Body of pancreas (tissue), 4 donors: ENCODE data around the gene LPAR3. TPM values are rescaled to one million over a fixed set of nuclear protein-coding genes. Genes with fewer than 3 reads are reported as not detected.

ENCODE experiments used
- ATAC-seq: fragments of 150-250 bp; one replicate; pipeline ENCODE4 v1.9.1; 2016
- DNase-seq, 4 donors: peaks; one replicate each; pipeline ENCODE4 v3.0.0-alpha.2; 2019
- H3K27ac ChIP-seq, 4 donors: fragments of 200-600 bp; sonication (generic); 1 replicate in 3 of 4; 2 replicates in 1 of 4; pipeline versions ENCODE4 v1.5.1 to v1.6.1; 2016 to 2019; ENCODE audit warnings: mild to moderate bottlenecking in 1 of 4, mixed read lengths in 1 of 4, moderate library complexity in 1 of 4
- H3K27me3 ChIP-seq, 2 donors: fragments of 200-600 bp; sonication (generic); one replicate each; pipeline ENCODE4 v1.6.0; 2016; ENCODE audit warnings: mild to moderate bottlenecking in 1 of 2
- H3K36me3 ChIP-seq, 2 donors: fragments of 200-600 bp; sonication (generic); replicated peaks in 1 of 2; 2 replicates each; pipeline ENCODE4 v1.5.1; 2016; ENCODE audit warnings: low read depth in 2 of 2; ENCODE audit not compliant: insufficient read depth in 1 of 2
- H3K4me1 ChIP-seq: fragments of 200-600 bp; sonication (generic); one replicate; pipeline ENCODE4 v1.6.0; 2016
- H3K4me3 ChIP-seq, 2 donors: fragments of 200-600 bp; sonication (generic); 1 replicate in 1 of 2; 2 replicates in 1 of 2; pipeline ENCODE4 v1.5.1; 2016 to 2019
- H3K9me3 ChIP-seq, 3 donors: fragments of 200-600 bp; sonication (generic); 1 replicate in 2 of 3; 2 replicates in 1 of 3; pipeline ENCODE4 v1.5.1; 2016
- CTCF ChIP-seq, 7 experiments: fragments of 450-650 bp in 4 of 7; fragments of 200-600 bp in 3 of 7; sonication (generic) in 3 of 7; IDR thresholded peaks; one replicate each; pipeline ENCODE4 v1.5.1; 2016 to 2019; ENCODE audit warnings: antibody characterized with exemption in 7 of 7
- POLR2A ChIP-seq, 3 donors: fragments of 450-650 bp; IDR thresholded peaks; one replicate each; pipeline ENCODE4 v1.6.1; 2016; ENCODE audit warnings: antibody characterized with exemption in 3 of 3, mild to moderate bottlenecking in 2 of 3
- WGBS, 2 donors: methylation state at CpG; one replicate each; pipeline ENCODE4 v1.1.5; 2017; 5-methylcytosine and 5-hydroxymethylcytosine counted together
- intact Hi-C: fragments of 100-400 bp; cut with DNase I; formaldehyde crosslinking; loops from one replicate; pipeline ENCODE4 v1.15.1; 2023
- total RNA-seq, 2 donors: library from RNA; depleted of rRNA; stranded (reverse); fragments of >200 nt; gene quantifications; one replicate each; pipeline ENCODE4 v1.1.0, GENCODE V29; 2016

The LPAR3 gene
- total RNA-seq, 2 donors from 2014 or later = 17.1 to 19.7 TPM

GRCh38 chr1:84792421-84792820 lies 100.6 kb downstream of the LPAR3 start:
- TF ChIP-seq POLR2A (IDR thresholded peaks at IDR 0.05) (no peak), CTCF (IDR thresholded peaks at IDR 0.05) (no peak)
- Histone ChIP-seq H3K27me3 (no peaks in the 10 kb centered on the region), H3K36me3 (no peaks in the 10 kb centered on the region), H3K9me3 (no peaks in the 10 kb centered on the region), H3K4me3 (no peak overlapping the region), H3K27ac (no peak overlapping the region), H3K4me1 (no peaks in the 10 kb centered on the region)
- intact Hi-C loops = no loop called here
- ATAC-seq = no peak
- WGBS, 2 donors = 97 to 98% methylated on average over 2 of the region's 2 CpGs
- no peak for DNase-seq

GRCh38 chr1:84789014-84789413 lies 104.0 kb downstream of the LPAR3 start:
- TF ChIP-seq POLR2A (IDR thresholded peaks at IDR 0.05) (no peak), CTCF (IDR thresholded peaks at IDR 0.05) (no peak)
- DNase-seq (no peak), ATAC-seq (no peak)
- Histone ChIP-seq H3K36me3 (no peaks in the 10 kb centered on the region), H3K27me3 (no peaks in the 10 kb centered on the region), H3K4me1 (no peaks in the 10 kb centered on the region), H3K27ac (no peak overlapping the region), H3K4me3 (no peak overlapping the region), H3K9me3 (no peaks in the 10 kb centered on the region)
- WGBS, 2 donors = 76 to 88% methylated on average over 3 of the region's 3 CpGs
- intact Hi-C loops = no loop called here

GRCh38 chr1:84785271-84786036 lies 107.6 kb downstream of the LPAR3 start:
- Histone ChIP-seq H3K9me3 (no peaks in the 10 kb centered on the region), H3K27ac (no peak overlapping the region), H3K4me1 (no peaks in the 10 kb centered on the region), H3K4me3 (no peak overlapping the region), H3K36me3 (no peaks in the 10 kb centered on the region), H3K27me3 (no peaks in the 10 kb centered on the region)
- TF ChIP-seq CTCF (IDR thresholded peaks at IDR 0.05) = no peak
- no peak for TF ChIP-seq POLR2A (IDR thresholded peaks at IDR 0.05)
- no peak for ATAC-seq
- intact Hi-C loops = no loop called here
- WGBS, 2 donors = 67 to 76% methylated on average over 4 of the region's 4 CpGs
- DNase-seq = no peak

- Histone ChIP-seq H3K9me3 (no peaks in the 10 kb centered on the region), H3K27ac (no peak overlapping the region), H3K36me3 (no peaks in the 10 kb centered on the region), H3K4me3 (no peak overlapping the region), H3K27me3 (no peaks in the 10 kb centered on the region), H3K4me1 (no peaks in the 10 kb centered on the region)
- no peak for TF ChIP-seq CTCF (IDR thresholded peaks at IDR 0.05)
- TF ChIP-seq POLR2A (IDR thresholded peaks at IDR 0.05) = no peak
- 61 to 81% methylated on average over 6 of the region's 6 CpGs for WGBS, 2 donors
- DNase-seq (no peak), ATAC-seq (no peak)
- intact Hi-C loops = no loop called here
Observed at GRCh38 chr1:84782881-84783280, 110.1 kb downstream of the LPAR3 start.
